ENCODE data around the gene TSPAN14.
"Not testable (repeated sequence)": the region's sequence is repeated elsewhere in the genome, so short reads cannot be mapped to it uniquely, and the experiment has no call there.

TSPAN14 gene

GRCh38 chr10:80540981-80541750 lies 87.1 kb downstream of the TSPAN14 start:
- no peak for DNase-seq
- Mint-ChIP-seq H3K36me3 (ENCODE audit: low read depth) (no peaks in the 10 kb centered on the region), H3K9me3 (no peaks in the 10 kb centered on the region), H3K27ac (peak overlapping the region; percentile 41), H3K4me1 (peaks cover 25% of the 10 kb centered on the region), H3K27me3 (peaks cover 2% of the 10 kb centered on the region), H3K4me3 (peak overlapping the region; percentile 5)
- ATAC-seq = no peak

DNA sequence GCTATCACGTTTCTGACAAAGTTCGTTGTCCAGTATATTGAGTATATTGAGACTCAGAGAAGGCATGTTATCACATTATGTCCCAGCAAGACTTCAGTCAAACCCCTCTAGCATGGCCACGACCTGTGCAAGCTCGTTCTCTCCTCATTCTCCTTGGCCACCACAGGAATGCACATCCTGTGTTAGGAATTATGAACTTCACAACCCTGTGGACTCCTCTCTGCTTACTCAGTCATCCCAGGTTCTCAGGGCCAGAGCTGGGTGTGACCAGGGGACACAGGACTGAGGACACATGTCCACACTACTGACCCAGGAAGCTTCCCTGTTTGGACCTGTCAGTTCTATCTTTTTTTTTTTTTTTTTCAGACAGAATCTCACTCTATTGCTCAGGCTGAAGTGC lies 87.9 kb downstream of the TSPAN14 start:
- Mint-ChIP-seq H3K4me1 (peaks cover 19% of the 10 kb centered on the region), H3K27ac (no peak overlapping the region), H3K36me3 (ENCODE audit: low read depth) (no peaks in the 10 kb centered on the region), H3K9me3 (no peaks in the 10 kb centered on the region), H3K27me3 (peaks cover 2% of the 10 kb centered on the region), H3K4me3 (no peak overlapping the region)
- ATAC-seq = no peak
- no peak for DNase-seq

DNA sequence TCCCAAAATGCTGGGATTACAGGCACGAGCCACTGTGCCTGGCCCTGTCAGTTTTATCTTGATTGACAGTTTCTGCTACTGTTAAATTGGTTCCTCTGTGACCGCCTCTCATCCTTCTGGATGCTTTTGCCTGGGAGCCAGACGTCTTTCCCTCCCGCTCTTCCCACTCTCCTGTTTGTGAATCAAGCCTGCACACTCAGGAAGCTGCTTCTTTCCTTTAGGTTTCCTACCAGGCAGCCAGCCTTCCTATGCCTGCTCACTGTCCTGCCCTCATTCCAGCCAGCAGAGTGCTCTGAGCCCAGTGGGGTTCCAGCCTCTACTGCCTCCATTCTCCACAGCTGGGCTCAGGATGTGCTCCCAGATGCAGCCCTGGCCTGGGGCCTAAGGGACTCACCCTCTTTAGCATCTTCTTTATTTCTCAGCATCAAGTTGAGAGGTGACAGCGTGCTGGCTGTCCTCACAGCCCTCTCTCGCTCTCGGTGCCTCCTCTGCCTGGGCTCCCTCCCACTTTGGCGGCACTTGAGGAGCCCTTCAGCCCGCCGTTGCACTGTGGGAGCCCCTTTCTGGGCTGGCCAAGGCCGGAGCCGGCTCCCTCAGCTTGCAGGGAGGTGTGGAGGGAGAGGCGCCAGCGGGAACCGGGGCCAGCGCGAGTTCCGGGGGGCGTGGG lies 88.7 kb downstream of the TSPAN14 start:
- Mint-ChIP-seq H3K27ac (no peak overlapping the region), H3K4me1 (peaks cover 17% of the 10 kb centered on the region), H3K4me3 (no peak overlapping the region), H3K36me3 (ENCODE audit: low read depth) (no peaks in the 10 kb centered on the region), H3K27me3 (peaks cover 2% of the 10 kb centered on the region), H3K9me3 (no peaks in the 10 kb centered on the region)
- ATAC-seq (no peak), DNase-seq (no peak)

- H3K9me3 Mint-ChIP-seq; H3K36me3 Mint-ChIP-seq (ENCODE audit: low read depth); ATAC-seq; H3K4me3 Mint-ChIP-seq; DNase-seq; H3K27me3 Mint-ChIP-seq; H3K27ac Mint-ChIP-seq: not testable (repeated sequence)
- peaks cover 17% of the 10 kb centered on the region for H3K4me1 Mint-ChIP-seq
These were observed 89.2 kb downstream of the TSPAN14 start for GRCh38 chr10:80543319-80543672.

- no peaks in the 10 kb centered on the region for H3K9me3 Mint-ChIP-seq
- no peaks in the 10 kb centered on the region for H3K36me3 Mint-ChIP-seq (ENCODE audit: low read depth)
- H3K27me3 Mint-ChIP-seq = peaks cover 2% of the 10 kb centered on the region
- no peak overlapping the region for H3K4me3 Mint-ChIP-seq
- H3K27ac Mint-ChIP-seq = no peak overlapping the region
- H3K4me1 Mint-ChIP-seq = peaks cover 15% of the 10 kb centered on the region
- no peak for DNase-seq
- no peak for ATAC-seq
These were observed 90.3 kb downstream of the TSPAN14 start for GRCh38 chr10:80544316-80544953.

- Mint-ChIP-seq H3K27me3 (peaks cover 2% of the 10 kb centered on the region), H3K4me1 (peaks cover 11% of the 10 kb centered on the region), H3K9me3 (no peaks in the 10 kb centered on the region), H3K27ac (no peak overlapping the region), H3K36me3 (ENCODE audit: low read depth) (no peaks in the 10 kb centered on the region), H3K4me3 (no peak overlapping the region)
- DNase-seq (no peak), ATAC-seq (no peak)
These were observed 91.3 kb downstream of the TSPAN14 start for GRCh38 chr10:80545258-80545881.

DNA sequence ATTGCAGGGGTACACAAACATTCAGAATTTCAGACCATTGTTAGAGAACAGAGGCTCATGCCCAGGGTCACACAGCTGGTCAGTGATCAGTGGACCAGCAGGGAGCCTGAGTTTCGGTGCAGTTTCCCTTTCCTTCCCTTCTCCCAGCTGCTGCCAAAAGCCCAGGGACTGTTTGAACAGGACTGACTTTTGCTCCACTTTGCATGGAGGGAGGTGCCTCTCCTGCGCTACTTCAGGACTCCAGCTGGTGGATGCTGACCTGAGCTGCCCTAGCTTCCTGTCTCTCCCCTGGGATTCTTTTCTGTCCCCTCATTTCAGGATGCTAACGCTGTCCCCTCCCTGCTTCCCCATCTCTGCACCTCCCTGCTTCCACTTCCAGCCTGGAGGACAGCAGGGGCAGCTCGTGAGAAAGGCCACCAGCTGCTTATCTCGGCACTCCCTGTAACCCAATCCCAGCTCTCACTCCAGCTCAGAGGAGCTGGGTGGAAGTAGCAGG lies 98.1 kb downstream of the TSPAN14 start:
- Mint-ChIP-seq H3K4me1 (no peaks in the 10 kb centered on the region), H3K4me3 (no peak overlapping the region), H3K36me3 (ENCODE audit: low read depth) (no peaks in the 10 kb centered on the region), H3K27ac (no peak overlapping the region), H3K9me3 (no peaks in the 10 kb centered on the region), H3K27me3 (peaks cover 4% of the 10 kb centered on the region)
- DNase-seq (no peak), ATAC-seq (no peak)

DNA sequence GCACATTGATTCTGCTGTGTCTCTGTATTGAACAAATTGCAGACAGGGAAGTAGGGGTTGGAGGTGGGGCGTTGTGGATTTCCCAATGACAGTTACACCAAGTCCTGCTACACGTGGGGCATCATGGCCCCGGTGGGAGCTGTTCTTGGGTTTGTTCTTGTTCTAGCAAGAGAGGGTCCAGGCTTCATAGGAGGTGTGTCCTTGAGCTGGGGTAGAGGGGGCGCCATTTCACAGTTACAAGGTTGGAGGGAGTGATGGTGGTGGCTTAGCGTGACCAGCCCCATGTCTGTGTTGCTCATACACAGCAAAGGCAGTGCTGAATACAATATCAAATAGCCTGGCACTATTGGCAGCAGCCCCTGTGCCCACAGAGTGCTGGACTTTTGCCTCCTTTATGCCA lies 99.3 kb downstream of the TSPAN14 start:
- Mint-ChIP-seq H3K9me3 (no peaks in the 10 kb centered on the region), H3K4me1 (no peaks in the 10 kb centered on the region), H3K4me3 (no peak overlapping the region), H3K27me3 (peaks cover 4% of the 10 kb centered on the region), H3K27ac (no peak overlapping the region), H3K36me3 (ENCODE audit: low read depth) (no peaks in the 10 kb centered on the region)
- DNase-seq = no peak
- ATAC-seq = no peak

DNA sequence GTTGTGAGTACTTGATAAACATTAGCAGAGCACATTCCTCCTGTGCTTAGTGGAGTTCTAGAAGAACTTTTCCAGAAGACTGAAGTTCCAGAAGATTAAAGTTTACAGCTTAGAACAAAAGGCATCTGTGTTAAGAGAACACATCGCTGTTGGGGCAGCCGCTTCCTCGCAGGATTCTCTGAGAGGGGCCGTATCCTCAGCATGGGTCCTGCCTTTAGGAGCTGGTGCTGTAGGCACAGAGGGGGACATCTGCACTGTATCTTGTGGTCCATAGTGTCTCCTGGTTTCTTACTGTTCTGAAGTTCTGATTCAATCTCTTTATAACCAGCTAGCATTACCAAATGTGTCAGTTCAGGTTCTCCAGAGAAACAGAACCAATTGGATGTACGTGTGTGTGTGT lies 99.9 kb downstream of the TSPAN14 start:
- Mint-ChIP-seq H3K27ac (no peak overlapping the region), H3K27me3 (peaks cover 4% of the 10 kb centered on the region), H3K4me1 (no peaks in the 10 kb centered on the region), H3K4me3 (no peak overlapping the region), H3K9me3 (no peaks in the 10 kb centered on the region), H3K36me3 (ENCODE audit: low read depth) (no peaks in the 10 kb centered on the region)
- DNase-seq (no peak), ATAC-seq (no peak)

GRCh38 chr10:80555415-80555814 lies 101.3 kb downstream of the TSPAN14 start:
- DNase-seq (no peak), ATAC-seq (no peak)
- no peak overlapping the region for H3K27ac Mint-ChIP-seq
- peaks cover 4% of the 10 kb centered on the region for H3K27me3 Mint-ChIP-seq
- no peaks in the 10 kb centered on the region for H3K36me3 Mint-ChIP-seq (ENCODE audit: low read depth)
- no peak overlapping the region for H3K4me3 Mint-ChIP-seq
- H3K4me1 Mint-ChIP-seq = no peaks in the 10 kb centered on the region
- no peaks in the 10 kb centered on the region for H3K9me3 Mint-ChIP-seq

- Mint-ChIP-seq H3K4me1 (no peaks in the 10 kb centered on the region), H3K27ac (no peak overlapping the region), H3K36me3 (ENCODE audit: low read depth) (no peaks in the 10 kb centered on the region), H3K4me3 (no peak overlapping the region), H3K9me3 (no peaks in the 10 kb centered on the region), H3K27me3 (peaks cover 4% of the 10 kb centered on the region)
- ATAC-seq (no peak), DNase-seq (no peak)
These were observed 107.8 kb downstream of the TSPAN14 start for GRCh38 chr10:80561950-80562349.

- H3K4me3 Mint-ChIP-seq = no peak overlapping the region
These were observed 113.2 kb downstream of the TSPAN14 start for GRCh38 chr10:80567292-80567691.

GRCh38 chr10:80569131-80569895 lies 115.2 kb downstream of the TSPAN14 start:
- H3K4me3 Mint-ChIP-seq = no peak overlapping the region
- H3K27me3 Mint-ChIP-seq = peaks cover 1% of the 10 kb centered on the region
- no peaks in the 10 kb centered on the region for H3K4me1 Mint-ChIP-seq
- H3K36me3 Mint-ChIP-seq (ENCODE audit: low read depth) = no peaks in the 10 kb centered on the region
- H3K27ac Mint-ChIP-seq = no peak overlapping the region
- no peaks in the 10 kb centered on the region for H3K9me3 Mint-ChIP-seq
- DNase-seq (no peak), ATAC-seq (no peak)

More at GRCh38 chr10:80567292-80567691, 113.2 kb downstream of the TSPAN14 start:
- Mint-ChIP-seq H3K27ac (no peak overlapping the region), H3K27me3 (peaks cover 4% of the 10 kb centered on the region), H3K9me3 (no peaks in the 10 kb centered on the region), H3K36me3 (ENCODE audit: low read depth) (no peaks in the 10 kb centered on the region), H3K4me1 (no peaks in the 10 kb centered on the region)
- DNase-seq (no peak), ATAC-seq (no peak)

DNA sequence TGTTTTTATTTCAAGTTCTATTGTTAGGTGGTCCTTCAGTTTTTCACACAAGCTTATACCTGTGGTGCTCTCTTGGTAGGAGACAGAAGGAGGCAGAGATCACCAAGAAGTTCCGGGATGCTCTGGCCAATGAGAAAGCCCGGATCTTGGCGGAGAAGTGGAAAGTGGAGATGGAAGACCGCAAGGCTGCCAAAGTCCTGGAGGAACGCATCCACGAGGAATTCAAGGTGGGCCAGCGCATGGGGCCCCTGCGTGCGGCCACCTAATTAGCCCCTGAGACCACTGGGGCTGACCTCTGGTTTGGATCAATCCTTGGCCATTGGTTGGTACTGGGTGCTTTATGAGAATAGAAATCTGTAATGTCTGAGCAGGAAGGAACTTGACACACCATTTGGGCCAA lies 117.2 kb downstream of the TSPAN14 start:
- no peak for ATAC-seq
- Mint-ChIP-seq H3K27ac (no peak overlapping the region), H3K4me3 (no peak overlapping the region)

More for the DNA sequence above, 117.2 kb downstream of the TSPAN14 start:
- DNase-seq = no peak
- Mint-ChIP-seq H3K36me3 (ENCODE audit: low read depth) (no peaks in the 10 kb centered on the region), H3K4me1 (no peaks in the 10 kb centered on the region), H3K27me3 (no peaks in the 10 kb centered on the region), H3K9me3 (no peaks in the 10 kb centered on the region)

Measured in activated naive CD8-positive, alpha-beta T cell treated with anti-CD3 and anti-CD28 coated beads, Interleukin-2, amount 50 U/mL, for 24 hours (primary cell).